GM12878 (cell line): ENCODE results near the gene LMO3. TPM values are rescaled to one million over a fixed set of nuclear protein-coding genes. Genes with fewer than 3 reads are reported as not detected.

Experiments used
- ATAC-seq: fragments of 200-7000 bp; cut with Tn5 transposase; 3 replicates; pipeline ENCODE4 v1.9.1; 2020; ENCODE audit warnings: mild to moderate bottlenecking, moderate library complexity
- BruUV-seq: library from RNA; stranded (reverse); fragments of 400-500 nt; replicated peaks from 2 replicates; lab custom pipeline; 2021; lab: Mats Ljungman, UMichigan
- CTCF ChIA-PET: fragments of 300-600 bp; sonication (Branson Sonifier 250); formaldehyde crosslinking; extraction: SDS; loops from one replicate; lab custom pipeline; 2021; ENCODE audit warnings: inconsistent platforms; lab: Yijun Ruan, JAX
- POLR2A ChIA-PET: fragments of 350-600 bp; formaldehyde crosslinking; extraction: SDS; loops from one replicate; lab custom pipeline; 2021; ENCODE audit warnings: inconsistent platforms; lab: Charles Lee
- RAD21 ChIA-PET: fragments of 300-600 bp; sonication (Branson Sonifier 250); formaldehyde crosslinking; loops from one replicate; lab custom pipeline; 2023; ENCODE audit warnings: antibody characterized with exemption; ENCODE audit not compliant: unreplicated experiment; lab: Charles Lee
- SMC1A ChIA-PET: fragments of 300-600 bp; sonication (Branson Sonifier 250); formaldehyde crosslinking; loops from one replicate; lab custom pipeline; 2023; ENCODE audit not compliant: unreplicated experiment, uncharacterized antibody; lab: Charles Lee
- DNase-seq: peaks from one replicate; pipeline ENCODE4 v3.0.0-alpha.2; 2011; ENCODE audit warnings: low read depth, low spot score
- FAIRE-seq: peaks from 3 replicates; lab custom pipeline; 2011; peaks lifted over from hg19 to GRCh38; lab: Jason Lieb, UNC
- H2AFZ ChIP-seq: 2 replicates; pipeline ENCODE4 v1.6.0; 2011; ENCODE audit warnings: low read depth, low read length, control low read depth; ENCODE audit not compliant: control insufficient read depth
- H3K27ac ChIP-seq: 2 replicates; pipeline ENCODE4 v1.5.1; 2011; ENCODE audit warnings: control low read depth; ENCODE audit not compliant: control insufficient read depth, insufficient read depth
- H3K27me3 ChIP-seq, 2 experiments: replicated peaks in 1 of 2; 2 replicates each; pipeline versions ENCODE4 v1.6.0 to v1.6.1; 2011; ENCODE audit warnings: low read length in 1 of 2; ENCODE audit not compliant: control insufficient read depth in 2 of 2, insufficient read depth in 2 of 2
- H3K36me3 ChIP-seq, 2 experiments: 2 replicates each; pipeline ENCODE4 v1.5.1; 2011; ENCODE audit warnings: low read length in 1 of 2; ENCODE audit not compliant: control insufficient read depth in 2 of 2, insufficient read depth in 2 of 2
- H3K4me1 ChIP-seq: 2 replicates; pipeline ENCODE4 v1.6.1; 2011; ENCODE audit warnings: mild to moderate bottlenecking, low read length, moderate library complexity, mixed read lengths; ENCODE audit not compliant: control insufficient read depth, insufficient read depth
- H3K4me2 ChIP-seq: 2 replicates; pipeline ENCODE4 v1.6.0; 2011; ENCODE audit warnings: control low read depth; ENCODE audit not compliant: control insufficient read depth, insufficient read depth
- H3K4me3 ChIP-seq: fragments of 200-600 bp; sonication (generic); 2 replicates; pipeline ENCODE4 v1.5.1; 2016
- H3K79me2 ChIP-seq: 2 replicates; pipeline ENCODE4 v1.6.0; 2011; ENCODE audit warnings: low read length; ENCODE audit not compliant: control insufficient read depth, insufficient read depth
- H3K9ac ChIP-seq: 2 replicates; pipeline ENCODE4 v1.8.0; 2011; ENCODE audit warnings: low read length, control low read depth, mixed read lengths; ENCODE audit not compliant: control insufficient read depth, insufficient read depth
- H3K9me3 ChIP-seq: replicated peaks from 3 replicates; pipeline ENCODE4 v1.5.1; 2011; ENCODE audit warnings: mild to moderate bottlenecking, low read length; ENCODE audit not compliant: control insufficient read depth, insufficient read depth
- H4K20me1 ChIP-seq: 2 replicates; pipeline ENCODE4 v1.6.0; 2011; ENCODE audit not compliant: control insufficient read depth, insufficient read depth
- CEBPB ChIP-seq, 2 experiments: fragments of 150-350 bp in 1 of 2; IDR thresholded peaks; 2 replicates each; pipeline ENCODE4 v1.6.1; 2012 to 2014; ENCODE audit warnings: low read depth in 2 of 2, low read length in 2 of 2, borderline replicate concordance in 1 of 2, inconsistent platforms in 1 of 2
- FOXM1 ChIP-seq: IDR thresholded peaks from 2 replicates; pipeline ENCODE4 v1.6.1; 2012; ENCODE audit warnings: low read depth, mild to moderate bottlenecking, inconsistent platforms, low read length, moderate library complexity
- IRF3 ChIP-seq: fragments of 450-650 bp; IDR thresholded peaks from 2 replicates; pipeline ENCODE4 v1.6.1; 2014; ENCODE audit warnings: mild to moderate bottlenecking
- MAX ChIP-seq: IDR thresholded peaks from 2 replicates; pipeline ENCODE4 v1.6.1; 2012; ENCODE audit warnings: low read depth, low read length, improper control_type of control experiment
- PML ChIP-seq: IDR thresholded peaks from 2 replicates; pipeline ENCODE4 v1.6.1; 2012; ENCODE audit warnings: low read length, inconsistent platforms
- POLR2AphosphoS5 ChIP-seq: IDR thresholded peaks from 2 replicates; pipeline ENCODE4 v1.6.1; 2011; ENCODE audit warnings: mild to moderate bottlenecking, low read length, inconsistent platforms
- REST ChIP-seq: IDR thresholded peaks from 2 replicates; pipeline ENCODE4 v1.6.1; 2012; ENCODE audit warnings: mild to moderate bottlenecking, low read depth, low read length
- TCF12 ChIP-seq: IDR thresholded peaks from 2 replicates; pipeline ENCODE4 v1.6.1; 2011; ENCODE audit warnings: low read depth, mild to moderate bottlenecking, low read length
- ZBTB33 ChIP-seq: fragments of 450-650 bp; IDR thresholded peaks from 2 replicates; pipeline ENCODE4 v1.6.1; 2017; ENCODE audit warnings: mild to moderate bottlenecking
- ZBTB40 ChIP-seq: fragments of 450-650 bp; IDR thresholded peaks from 2 replicates; pipeline ENCODE4 v1.6.1; 2016; ENCODE audit warnings: mild to moderate bottlenecking, moderate library complexity, borderline replicate concordance
- WGBS: methylation state at CpG from one replicate; pipeline ENCODE4 v1.1.6; 2016; ENCODE audit warnings: low lambda C conversion rate; ENCODE audit not compliant: insufficient replicate concordance, insufficient coverage; ENCODE audit errors: missing lambda C conversion rate; 5-methylcytosine and 5-hydroxymethylcytosine counted together
- in situ Hi-C: fragments of 300-500 bp; cut with MboI; formaldehyde crosslinking; loops from 9 replicates; pipeline ENCODE4 v1.14.3; 2018; ENCODE audit warnings: mixed read lengths
- intact Hi-C: fragments of 100-400 bp; cut with micrococcal nuclease; formaldehyde crosslinking; loops from one replicate; pipeline ENCODE4 v1.14.2; 2022; ENCODE audit not compliant: unreplicated experiment
- polyA plus RNA-seq, 11 experiments: library from polyadenylated mRNA; depleted of rRNA in 4 of 11; unstranded in 6 of 11; stranded (reverse) in 5 of 11; fragments of >200 nt; fragmentation: Nextera tagmentation in 4 of 11; fragmentation: Illumina TruSeq in 1 of 11; extraction: Ambion mirVana in 4 of 11; extraction: Trizol in 1 of 11; gene quantifications; 1 replicate in 1 of 11; 2 replicates in 10 of 11; pipeline versions ENCODE4 v1.2.1 to v1.2.3, GENCODE V29; 2011 to 2016; ENCODE audit warnings: inconsistent platforms in 2 of 11, missing spikeins in 2 of 11, low read depth in 1 of 11
- total RNA-seq, 4 experiments: library from RNA; depleted of rRNA in 3 of 4; stranded (reverse); fragments of >200 nt in 3 of 4; fragmentation: Illumina TruSeq in 1 of 4; extraction: Trizol in 1 of 4; gene quantifications; 2 replicates each; pipeline versions ENCODE4 v1.2.1 to v1.2.3, GENCODE V29; 2013 to 2021

LMO3 gene
- total and polyA plus RNA-seq, 10 of the 15 experiments (the other 5 are each of a cell fraction or from before 2014, with no cell fraction given): 1.6 to 13.5 (median 1.9) TPM

GRCh38 chr12:16587514-16587913 lies 18.4 kb downstream of the LMO3 start:
- SMC1A ChIA-PET: interaction anchor here (0.7 to 5.8 kb wide), 6 partner anchors 12 to 76 kb away, joined by 3 to 64 read pairs (median 4); no protein-coding TSS in a partner anchor
- CTCF ChIA-PET: interaction anchor here (0.9 kb wide), 1 partner anchor 82 kb away, joined by 3 read pairs; no protein-coding TSS in a partner anchor
- RAD21 ChIA-PET: interaction anchor here (0.8 to 1.2 kb wide), 3 partner anchors 10 to 20 kb away, joined by 3 read pairs; partner anchors contain the start of gene LMO3
- intact Hi-C loops (no loop called here), in situ Hi-C loops (no loop called here)
- H3K9ac ChIP-seq: no peak overlapping the region
- H3K4me3 ChIP-seq: no peak overlapping the region
- H3K27me3 ChIP-seq: no peaks in the 10 kb centered on the region
- FAIRE-seq (no peak), DNase-seq (no peak), ATAC-seq (no peak)
- no peaks in the 10 kb centered on the region for H3K79me2 ChIP-seq
- no peak overlapping the region for H3K27ac ChIP-seq
- no peaks in the 10 kb centered on the region for H4K20me1 ChIP-seq
- H3K4me2 ChIP-seq: no peak overlapping the region
- no peak overlapping the region for H2AFZ ChIP-seq
- no TSS peak for BruUV-seq
- POLR2A ChIA-PET: interaction anchor here (1.2 kb wide), 1 partner anchor 9 kb away, joined by 3 read pairs; no protein-coding TSS in a partner anchor
- no peaks in the 10 kb centered on the region for H3K9me3 ChIP-seq
- WGBS: 0% methylated on average over 1 of the region's 1 CpG
- H3K36me3 ChIP-seq: no peaks in the 10 kb centered on the region
- no peaks in the 10 kb centered on the region for H3K4me1 ChIP-seq
- TF ChIP-seq ZBTB40 (no peak), REST (no peak), CEBPB (IDR thresholded peaks at IDR 0.05; ENCODE audit: borderline replicate concordance in 1 of 2, low read depth in 2 of 2, low read length in 2 of 2) (no peak), TCF12 (no peak), MAX (no peak), IRF3 (no peak), PML (no peak), ZBTB33 (no peak), FOXM1 (no peak), POLR2AphosphoS5 (no peak)
